SKM-1 treated with dmso at 0.1 percent for 144 hours (cell line): Measurements from ENCODE around the gene FAM171A2.
"Not testable (repeated sequence)": the region's sequence is repeated elsewhere in the genome, so short reads cannot be mapped to it uniquely, and the experiment has no call there.

ENCODE experiments used
- DNase-seq: peaks from one replicate; lab custom pipeline; 2025; ENCODE audit not compliant: unreplicated experiment; lab: John Stamatoyannopoulos, UW

FAM171A2 gene

DNA sequence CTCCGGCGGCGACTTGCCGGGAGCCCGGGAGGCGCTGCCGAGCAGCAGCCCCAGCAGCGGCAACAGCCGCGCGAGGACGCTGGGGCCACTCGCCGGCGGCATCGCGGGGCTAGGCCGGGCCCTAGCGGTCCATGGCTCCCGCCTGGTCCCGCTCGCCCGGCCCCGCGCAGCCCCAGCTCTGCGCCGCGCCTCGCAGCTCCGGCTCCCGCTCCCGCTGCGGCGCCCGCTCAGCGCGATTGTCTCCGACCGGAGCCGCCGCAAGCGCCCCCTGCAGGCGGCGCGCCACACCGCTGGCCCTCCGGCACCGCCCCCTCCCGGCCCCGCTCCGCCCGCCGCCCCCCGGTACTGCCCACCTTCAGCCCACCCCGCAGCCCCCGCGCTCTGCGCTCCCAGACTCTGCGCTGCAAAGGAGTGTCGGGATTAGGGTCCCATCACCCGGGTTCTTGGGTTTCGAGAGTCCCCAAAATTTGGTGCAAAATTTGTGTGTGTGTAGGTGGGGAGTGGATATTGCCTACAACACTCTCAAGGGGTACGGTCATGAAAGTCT lies at the start of gene FAM171A2:
TSS of gene FAM171A2 (minus strand) at position 241 of the 547 bp plus-strand sequence. CDS start at position 102, 139 bp downstream.
- peak; percentile 37 for DNase-seq

DNA sequence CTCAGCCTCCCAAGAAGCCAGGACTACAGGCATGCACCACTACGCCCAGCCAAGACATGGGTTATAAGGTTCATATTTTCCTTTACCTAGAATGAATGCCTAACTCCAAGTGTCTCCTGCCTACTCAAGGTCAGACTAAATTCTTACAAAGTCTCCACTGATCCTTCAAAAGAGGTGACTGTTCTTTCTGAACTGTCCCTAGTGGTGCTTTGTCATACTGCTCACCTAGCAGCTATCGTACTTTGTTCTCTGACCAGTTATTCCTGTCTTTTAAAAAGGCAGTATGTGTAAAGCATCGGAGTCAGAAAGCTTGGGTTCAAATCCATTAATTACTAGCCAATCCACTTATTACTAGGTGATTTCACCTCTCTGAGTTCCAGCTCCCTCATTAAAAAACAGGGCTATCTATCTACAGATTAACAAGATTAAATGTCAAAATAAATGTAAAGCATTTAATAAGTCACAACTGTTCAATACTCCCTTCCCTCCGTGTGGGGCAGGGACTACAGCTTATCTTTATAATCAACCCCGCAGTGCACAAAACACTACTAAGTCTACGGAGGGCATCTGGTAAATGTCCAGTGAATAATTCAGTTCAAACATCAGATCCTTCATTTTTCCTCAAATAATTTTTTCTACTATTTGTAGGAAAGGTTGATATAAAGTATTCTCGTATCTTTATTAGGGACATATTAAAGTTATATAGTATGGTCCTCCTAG lies 45.8 kb upstream of the FAM171A2 start:
- no peak for DNase-seq

DNA sequence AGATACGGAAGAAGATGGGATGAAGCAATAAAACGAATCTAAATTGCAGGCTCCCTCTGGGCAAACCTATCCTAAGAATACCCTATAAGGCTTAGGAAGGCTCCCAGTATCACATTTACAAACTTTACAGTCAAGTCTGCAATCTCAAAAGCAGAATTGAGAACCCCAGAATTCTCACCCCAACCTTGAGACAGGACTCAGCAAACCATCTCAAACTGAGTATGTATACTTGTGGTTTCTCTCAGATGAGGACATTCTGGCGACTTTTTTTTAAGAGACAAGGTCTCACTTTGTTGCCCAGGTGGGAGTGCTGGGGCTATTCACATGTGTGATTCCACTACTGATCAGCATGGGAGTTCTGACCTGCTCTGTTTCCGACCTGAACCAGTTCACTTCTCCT lies 45.1 kb upstream of the FAM171A2 start:
- DNase-seq = no peak

- no peak for DNase-seq
Measured at GRCh38 chr17:44402564-44403172, 39.0 kb upstream of the FAM171A2 start.

- DNase-seq = no peak
Measured at GRCh38 chr17:44400226-44400847, 36.7 kb upstream of the FAM171A2 start.

- DNase-seq = no peak
Measured at GRCh38 chr17:44398692-44399691, 35.3 kb upstream of the FAM171A2 start.

DNA sequence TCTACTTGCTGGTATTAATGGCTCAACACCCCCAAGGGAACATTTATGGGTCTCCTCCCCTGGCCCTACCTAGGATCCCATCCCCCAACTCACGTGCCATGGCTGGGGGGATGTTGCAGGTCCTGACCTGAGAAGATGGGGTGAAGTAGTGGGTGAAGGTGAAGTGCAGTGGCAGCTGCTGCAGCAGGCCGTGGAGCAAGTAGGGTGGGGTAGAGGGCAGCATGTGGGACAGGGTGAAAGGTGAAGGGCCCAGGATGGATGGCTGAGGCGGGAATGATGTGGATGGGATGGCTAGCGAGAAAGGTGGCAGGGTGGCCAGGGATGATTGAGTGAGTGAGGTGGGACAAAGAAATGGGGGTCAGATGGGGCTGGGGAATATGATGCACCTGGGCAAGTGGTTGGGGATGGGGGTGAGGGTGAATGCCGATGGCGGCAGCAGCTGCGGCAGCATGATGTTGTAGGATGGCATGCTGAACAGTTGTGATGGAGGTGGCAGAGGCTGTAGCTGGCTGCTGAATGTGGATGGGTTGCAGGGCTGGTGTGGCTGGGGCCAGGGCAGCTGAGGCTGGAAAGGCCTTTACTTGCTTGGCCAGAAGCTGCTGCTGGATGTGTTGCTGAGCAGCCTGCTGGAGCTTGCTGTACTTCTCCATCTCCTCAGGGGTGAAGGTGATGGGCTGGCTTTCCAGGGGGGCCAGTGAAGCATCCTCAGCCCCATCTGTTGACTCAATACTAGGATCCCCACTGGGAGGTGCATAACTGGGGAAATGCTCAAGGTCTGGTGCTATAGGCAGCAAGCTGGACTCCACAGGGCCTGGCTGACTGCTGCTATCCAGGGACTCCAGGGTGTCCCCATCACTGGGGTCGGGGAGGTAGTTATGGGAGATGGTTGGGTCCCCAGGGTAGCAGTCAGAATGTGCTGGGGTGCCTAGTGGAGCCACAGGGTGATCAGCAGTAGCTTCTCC lies 34.1 kb upstream of the FAM171A2 start:
- DNase-seq = no peak

- DNase-seq = no peak
Measured at GRCh38 chr17:44396946-44397345, 33.3 kb upstream of the FAM171A2 start.

- DNase-seq = no peak
Measured at GRCh38 chr17:44394833-44395232, 31.2 kb upstream of the FAM171A2 start.

GRCh38 chr17:44394112-44394511 lies 30.5 kb upstream of the FAM171A2 start:
- DNase-seq = not testable (repeated sequence)

GRCh38 chr17:44390250-44390870 lies 26.7 kb upstream of the FAM171A2 start:
- no peak for DNase-seq

DNA sequence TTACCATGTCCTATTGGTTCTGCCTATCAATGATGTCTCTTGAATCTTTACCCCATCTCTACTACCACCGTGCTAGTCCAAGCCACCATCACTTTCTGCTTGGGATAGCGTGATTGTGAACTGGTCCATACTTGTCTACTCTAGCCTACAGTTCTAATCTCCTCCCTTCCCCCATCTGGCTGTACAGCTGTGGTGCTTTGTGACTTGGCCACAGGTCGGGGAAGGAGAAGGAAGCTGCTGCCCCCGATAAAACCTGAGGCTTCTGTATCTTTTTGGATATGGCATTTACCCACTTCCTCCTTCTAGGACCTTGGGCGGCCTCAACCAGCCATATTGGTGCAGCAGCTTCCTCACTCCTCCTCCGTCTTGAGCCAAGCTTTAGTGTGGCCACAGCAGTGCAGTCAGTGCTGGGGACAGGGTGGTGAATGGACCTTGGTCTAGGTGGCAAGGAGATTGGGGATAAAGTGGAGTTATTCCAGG lies 26.1 kb upstream of the FAM171A2 start:
- DNase-seq = peak; percentile 50

- no peak for DNase-seq
Measured at GRCh38 chr17:44389281-44389680, 25.6 kb upstream of the FAM171A2 start, which contains the start of gene ITGA2B. Gene ITGA2B (minus strand): TSS chr17:44389649. CDS start chr17:44389473, 176 bp downstream.

- DNase-seq = no peak
Measured at GRCh38 chr17:44387804-44388203, 24.2 kb upstream of the FAM171A2 start.

DNA sequence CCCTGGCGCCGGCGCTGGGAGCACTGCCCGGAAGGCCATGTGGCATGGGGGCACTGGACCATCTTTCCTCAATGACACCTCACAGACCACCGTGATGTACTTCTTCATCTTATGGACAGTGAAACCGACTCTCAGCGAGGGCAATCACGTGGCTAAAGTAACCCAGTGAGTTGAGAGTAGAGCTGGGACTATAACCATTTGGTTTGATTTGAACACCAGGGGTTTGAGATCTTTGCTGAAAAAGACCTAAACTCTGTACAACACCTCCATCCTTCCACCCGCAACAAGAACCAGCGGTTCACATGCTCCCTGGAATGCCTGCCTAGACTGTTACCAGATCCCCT lies 22.5 kb upstream of the FAM171A2 start:
- DNase-seq = no peak

GRCh38 chr17:44385287-44386181 lies 21.9 kb upstream of the FAM171A2 start:
- peak; percentile 77 for DNase-seq

- no peak for DNase-seq
Measured at GRCh38 chr17:44384823-44385286, 21.2 kb upstream of the FAM171A2 start.

GRCh38 chr17:44384281-44384822 lies 20.7 kb upstream of the FAM171A2 start:
- no peak for DNase-seq
